HL-60 (cell line): ENCODE measurements around the gene BANF2.

Experiments used
- DNase-seq, 2 experiments: peaks; one replicate each; pipeline ENCODE4 v3.0.0-alpha.2; 2010 to 2020; ENCODE audit warnings: low read depth in 1 of 2, low spot score in 1 of 2
- H3K27ac ChIP-seq: fragments of 250-450 bp; sonication (Bioruptor Pico); replicated peaks from 2 replicates; pipeline ENCODE4 v1.5.1; 2020; ENCODE audit warnings: mild to moderate bottlenecking, moderate library complexity
- H3K27me3 ChIP-seq: fragments of 250-450 bp; sonication (Bioruptor Pico); 2 replicates; pipeline ENCODE4 v1.5.1; 2021; ENCODE audit warnings: mild to moderate bottlenecking, moderate library complexity; ENCODE audit not compliant: insufficient read depth, poor library complexity, severe bottlenecking
- H3K4me3 ChIP-seq: replicated peaks from 2 replicates; pipeline ENCODE4 v1.5.1; 2011; ENCODE audit warnings: mild to moderate bottlenecking, control low read depth, low read length; ENCODE audit not compliant: insufficient read depth
- CTCF ChIP-seq: IDR thresholded peaks from one replicate; pipeline ENCODE4 v1.5.1; 2011; ENCODE audit warnings: low read length, control low read depth, inconsistent platforms; ENCODE audit not compliant: insufficient read depth
- GABPA ChIP-seq: IDR thresholded peaks from 2 replicates; pipeline ENCODE4 v1.6.1; 2012; ENCODE audit warnings: low read depth
- POLR2AphosphoS5 ChIP-seq: IDR thresholded peaks from 2 replicates; pipeline ENCODE4 v1.6.1; 2012; ENCODE audit warnings: low read depth
- REST ChIP-seq: IDR thresholded peaks from 2 replicates; pipeline ENCODE4 v1.6.1; 2012; ENCODE audit warnings: low read depth; ENCODE audit not compliant: insufficient replicate concordance
- SPI1 ChIP-seq: IDR thresholded peaks from 2 replicates; pipeline ENCODE4 v1.6.1; 2012; ENCODE audit warnings: low read depth, mild to moderate bottlenecking, borderline replicate concordance

BANF2 gene

DNA sequence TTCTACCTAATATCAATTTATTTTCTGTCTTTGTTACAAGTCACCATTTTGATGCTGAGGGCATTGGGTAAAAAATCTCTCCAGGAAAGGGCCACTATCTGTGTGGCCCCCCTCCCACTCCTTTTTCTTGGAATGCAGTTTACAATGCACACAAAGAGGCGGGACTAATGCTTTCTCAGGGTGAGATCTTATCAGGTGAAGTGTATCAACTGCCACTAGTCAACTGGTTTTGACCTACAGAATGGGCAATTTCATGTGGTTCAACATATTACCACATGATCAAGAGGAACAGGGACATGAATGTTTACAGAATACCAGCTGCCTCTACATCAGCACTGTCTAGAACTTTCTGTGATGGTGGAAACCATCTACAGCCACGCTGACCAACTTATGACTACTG is 21.5 kb upstream of the BANF2 start:
- TF ChIP-seq SPI1, result no peak
- TF ChIP-seq GABPA, result no peak
- TF ChIP-seq CTCF, result no peak
- TF ChIP-seq REST, result no peak
- no peak for TF ChIP-seq POLR2AphosphoS5
- Histone ChIP-seq H3K27me3 (no peaks in the 10 kb centered on the region), H3K27ac (no peak overlapping the region), H3K4me3 (no peak overlapping the region)
- no peak for DNase-seq

- TF ChIP-seq REST (no peak), SPI1 (no peak)
- no peak overlapping the region for H3K27ac ChIP-seq
- no peak for DNase-seq
- H3K4me3 ChIP-seq, result no peak overlapping the region
- H3K27me3 ChIP-seq, result no peaks in the 10 kb centered on the region
Measured at GRCh38 chr20:17678886-17679285, 20.9 kb upstream of the BANF2 start.

DNA sequence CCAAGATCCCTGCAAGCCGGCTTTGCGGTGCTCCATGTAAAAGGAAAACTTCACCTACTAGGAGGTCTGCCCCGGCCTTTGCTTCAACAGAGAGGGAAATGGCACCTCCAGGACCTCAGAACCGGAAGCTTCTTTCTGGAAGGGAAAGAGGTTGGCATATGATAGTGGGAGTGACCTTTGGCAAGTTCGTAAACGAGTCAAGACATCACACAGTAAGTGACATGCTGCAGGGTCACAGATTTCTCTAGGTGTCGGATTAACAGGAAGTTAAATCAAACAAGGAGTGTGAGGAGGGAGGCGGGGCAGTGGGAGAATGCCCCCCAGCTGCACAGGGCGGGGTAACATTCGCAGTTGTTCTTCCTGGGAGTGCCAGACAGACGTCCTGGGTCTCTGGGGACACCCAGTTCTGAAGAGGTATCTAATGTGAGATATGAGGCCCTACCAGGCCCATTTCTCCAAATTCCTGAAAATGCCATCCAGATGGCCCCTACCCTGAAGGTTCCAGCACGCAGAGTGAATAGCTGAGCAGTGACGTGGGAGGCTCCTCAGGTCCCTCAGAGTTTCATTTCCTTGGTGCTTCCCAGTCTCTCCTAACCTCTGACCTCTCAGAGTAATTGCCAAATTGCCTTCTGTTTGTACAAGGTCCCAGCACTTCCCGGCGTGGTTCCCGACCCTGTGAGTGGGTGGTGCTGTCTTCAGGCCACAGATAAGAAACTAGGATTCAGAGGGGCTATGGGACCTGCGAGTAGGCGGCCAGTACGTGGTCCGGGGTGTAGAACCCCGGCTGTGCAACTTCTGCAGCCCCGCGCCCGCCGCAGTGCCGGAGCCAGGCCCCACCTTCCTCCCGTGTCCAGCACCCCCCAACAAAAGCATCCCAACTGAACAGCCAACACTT is 19.6 kb upstream of the BANF2 start:
- H3K4me3 ChIP-seq, result peak overlapping the region; percentile 79
- H3K27ac ChIP-seq, result peak overlapping the region; percentile 65
- no peak for TF ChIP-seq CTCF
- no peak for TF ChIP-seq GABPA
- no peak for TF ChIP-seq REST
- no peak for TF ChIP-seq SPI1
- TF ChIP-seq POLR2AphosphoS5, result no peak
- no peaks in the 10 kb centered on the region for H3K27me3 ChIP-seq
- peak; percentile 19 to 47 for DNase-seq
